Smooth muscle cell (in vitro differentiated cells): ENCODE measurements around the gene IGFL1. TPM values are rescaled to one million over a fixed set of nuclear protein-coding genes. Genes with fewer than 3 reads are reported as not detected.
"Not testable (repeated sequence)": the region's sequence is repeated elsewhere in the genome, so short reads cannot be mapped to it uniquely, and the experiment has no call there.

ENCODE experiments used
- DNase-seq: peaks from one replicate; lab custom pipeline; 2025; ENCODE audit not compliant: unreplicated experiment; lab: John Stamatoyannopoulos, UW
- H2AFZ ChIP-seq: fragments of 200-600 bp; sonication (generic); 2 replicates; pipeline ENCODE4 v1.6.0; 2016; ENCODE audit warnings: antibody characterized with exemption, low read depth, mild to moderate bottlenecking
- H3F3A ChIP-seq: fragments of 200-600 bp; sonication (generic); 2 replicates; pipeline ENCODE4 v1.6.0; 2017; ENCODE audit warnings: antibody characterized with exemption, low read depth
- H3K27ac ChIP-seq: fragments of 200-600 bp; sonication (generic); 2 replicates; pipeline ENCODE4 v1.5.1; 2016; ENCODE audit warnings: low read depth, mild to moderate bottlenecking
- H3K27me3 ChIP-seq: fragments of 200-600 bp; sonication (generic); 2 replicates; pipeline ENCODE4 v1.6.1; 2016; ENCODE audit warnings: low read depth, mild to moderate bottlenecking
- H3K36me3 ChIP-seq: fragments of 200-600 bp; sonication (generic); 2 replicates; pipeline ENCODE4 v1.5.1; 2016; ENCODE audit warnings: low read depth
- H3K4me1 ChIP-seq: fragments of 200-600 bp; sonication (generic); 2 replicates; pipeline ENCODE4 v1.5.1; 2016; ENCODE audit warnings: low read depth
- H3K4me2 ChIP-seq: fragments of 200-600 bp; sonication (generic); 2 replicates; pipeline ENCODE4 v1.6.0; 2016; ENCODE audit warnings: mild to moderate bottlenecking
- H3K4me3 ChIP-seq: fragments of 200-600 bp; sonication (generic); 2 replicates; pipeline ENCODE4 v1.5.1; 2016; ENCODE audit warnings: mild to moderate bottlenecking
- H3K79me2 ChIP-seq: fragments of 200-600 bp; sonication (generic); 2 replicates; pipeline ENCODE4 v1.6.0; 2016; ENCODE audit warnings: low read depth, mild to moderate bottlenecking
- H3K9ac ChIP-seq: fragments of 200-600 bp; sonication (generic); 2 replicates; pipeline ENCODE4 v1.6.0; 2016; ENCODE audit warnings: low read depth
- H3K9me3 ChIP-seq: fragments of 200-600 bp; sonication (generic); replicated peaks from 2 replicates; pipeline ENCODE4 v1.5.1; 2016; ENCODE audit warnings: low read depth
- H4K20me1 ChIP-seq: fragments of 200-600 bp; sonication (generic); 2 replicates; pipeline ENCODE4 v1.6.0; 2016; ENCODE audit warnings: low read depth
- WGBS: methylation state at CpG from one replicate; pipeline ENCODE4 v1.1.7; 2016; ENCODE audit warnings: low lambda C conversion rate; 5-methylcytosine and 5-hydroxymethylcytosine counted together
- polyA plus RNA-seq: library from polyadenylated mRNA; unstranded; fragments of >200 nt; fragmentation: Nextera tagmentation; extraction: Ambion mirVana; gene quantifications from 2 replicates; pipeline ENCODE4 v1.2.1, GENCODE V29; 2016
- total RNA-seq: library from RNA; depleted of rRNA; stranded (reverse); fragments of >200 nt; gene quantifications from 2 replicates; pipeline ENCODE4 v1.2.3, GENCODE V29; 2014
- TF ChIP-seq, protein P1 (sequence below): fragments of 200-600 bp; sonication (generic); IDR thresholded peaks from 2 replicates; pipeline ENCODE4 v1.5.1; 2017; ENCODE audit warnings: borderline replicate concordance, mild to moderate bottlenecking, antibody characterized with exemption; ENCODE audit not compliant: insufficient read depth, poor library complexity, severe bottlenecking

Gene IGFL1
- total and polyA plus RNA-seq, 2 experiments from 2014 or later = not detected

DNA sequence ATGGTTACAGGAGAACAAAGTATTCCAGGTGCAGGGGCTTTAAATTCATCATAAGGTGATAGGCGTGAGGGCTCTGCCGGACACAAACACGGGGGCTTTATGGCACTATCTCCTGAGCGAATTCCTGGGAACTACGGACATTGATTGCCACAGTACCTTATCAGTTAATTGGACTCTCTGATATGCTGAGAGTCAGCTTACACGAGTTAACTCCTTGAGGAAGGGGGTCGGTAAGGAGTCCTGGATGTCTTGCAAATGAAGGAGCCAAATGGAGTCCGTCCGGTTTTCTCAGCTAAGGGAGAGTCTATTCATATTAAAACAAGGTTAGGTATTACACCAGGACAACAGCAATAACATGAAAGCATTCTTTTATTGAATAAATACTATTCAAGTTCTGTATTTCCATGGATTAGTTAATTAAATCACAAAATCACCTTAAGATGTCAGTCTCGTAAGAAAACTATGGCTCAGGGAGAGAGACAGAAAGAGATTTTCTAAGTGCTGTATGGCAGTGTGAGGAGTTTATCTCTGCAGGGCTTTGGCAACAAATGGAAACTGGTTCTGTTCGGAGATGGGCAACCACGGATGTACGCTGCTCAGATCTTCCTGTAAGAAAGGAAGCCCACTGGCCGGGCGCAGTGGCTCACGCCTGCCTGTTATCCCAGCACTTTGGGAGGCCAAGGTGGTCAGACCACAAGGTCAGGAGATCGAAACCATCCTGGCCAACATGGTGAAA is 41.1 kb downstream of the IGFL1 start:
- no peaks in the 10 kb centered on the region for H3K9me3 ChIP-seq
- 48% methylated on average over 17 of the region's 17 CpGs for WGBS
- peaks cover 8% of the 10 kb centered on the region for H3K4me1 ChIP-seq
- no peaks in the 10 kb centered on the region for H4K20me1 ChIP-seq
- no peaks in the 10 kb centered on the region for H3K79me2 ChIP-seq
- no peak overlapping the region for H3K4me3 ChIP-seq
- H3F3A ChIP-seq = peaks cover 10% of the 10 kb centered on the region
- TF ChIP-seq, protein P1, sequence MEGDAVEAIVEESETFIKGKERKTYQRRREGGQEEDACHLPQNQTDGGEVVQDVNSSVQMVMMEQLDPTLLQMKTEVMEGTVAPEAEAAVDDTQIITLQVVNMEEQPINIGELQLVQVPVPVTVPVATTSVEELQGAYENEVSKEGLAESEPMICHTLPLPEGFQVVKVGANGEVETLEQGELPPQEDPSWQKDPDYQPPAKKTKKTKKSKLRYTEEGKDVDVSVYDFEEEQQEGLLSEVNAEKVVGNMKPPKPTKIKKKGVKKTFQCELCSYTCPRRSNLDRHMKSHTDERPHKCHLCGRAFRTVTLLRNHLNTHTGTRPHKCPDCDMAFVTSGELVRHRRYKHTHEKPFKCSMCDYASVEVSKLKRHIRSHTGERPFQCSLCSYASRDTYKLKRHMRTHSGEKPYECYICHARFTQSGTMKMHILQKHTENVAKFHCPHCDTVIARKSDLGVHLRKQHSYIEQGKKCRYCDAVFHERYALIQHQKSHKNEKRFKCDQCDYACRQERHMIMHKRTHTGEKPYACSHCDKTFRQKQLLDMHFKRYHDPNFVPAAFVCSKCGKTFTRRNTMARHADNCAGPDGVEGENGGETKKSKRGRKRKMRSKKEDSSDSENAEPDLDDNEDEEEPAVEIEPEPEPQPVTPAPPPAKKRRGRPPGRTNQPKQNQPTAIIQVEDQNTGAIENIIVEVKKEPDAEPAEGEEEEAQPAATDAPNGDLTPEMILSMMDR = no peak
- DNase-seq = no peak
- H3K27ac ChIP-seq = peak overlapping the region; percentile 99
- no peaks in the 10 kb centered on the region for H3K27me3 ChIP-seq
- H3K9ac ChIP-seq = peak overlapping the region; percentile 80
- no peak overlapping the region for H2AFZ ChIP-seq
- H3K4me2 ChIP-seq = peak overlapping the region; percentile 11
- no peaks in the 10 kb centered on the region for H3K36me3 ChIP-seq

DNA sequence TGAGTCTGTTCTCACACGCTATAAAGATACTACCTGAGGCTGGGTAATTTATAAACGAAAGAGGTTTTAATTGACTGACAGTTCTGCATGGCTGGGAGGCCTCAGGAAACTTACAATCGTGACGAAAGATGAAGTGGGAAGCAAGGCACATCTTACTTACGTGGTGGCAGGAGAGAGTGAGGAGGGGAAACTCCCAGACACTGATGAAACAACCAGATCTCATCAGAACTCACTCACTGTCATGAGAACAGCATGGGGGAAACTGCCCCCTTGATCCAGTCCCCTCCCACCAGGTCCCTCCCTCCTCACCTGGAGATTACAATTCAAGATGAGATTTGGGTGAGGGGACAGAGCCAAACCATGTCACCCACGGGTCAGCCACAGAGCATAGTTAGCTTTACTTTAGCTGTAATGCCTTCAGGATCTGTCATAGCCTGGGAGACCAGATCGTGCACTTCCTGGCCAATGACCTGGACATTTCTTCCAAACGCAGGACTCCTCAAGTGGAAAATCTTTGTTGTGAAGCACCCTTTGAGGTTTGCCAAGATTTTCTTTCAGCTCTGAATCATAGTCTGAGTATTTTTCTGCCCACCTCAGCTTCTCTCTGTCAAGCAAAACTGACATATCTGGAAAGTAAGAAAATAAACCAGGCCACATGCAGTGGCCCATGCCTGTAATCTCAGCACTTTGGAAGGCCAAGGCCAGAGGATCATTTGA is 42.1 kb downstream of the IGFL1 start:
- no peaks in the 10 kb centered on the region for H4K20me1 ChIP-seq
- no peaks in the 10 kb centered on the region for H3K79me2 ChIP-seq
- peak overlapping the region; percentile 40 for H3K4me2 ChIP-seq
- no peaks in the 10 kb centered on the region for H3K36me3 ChIP-seq
- TF ChIP-seq, protein P1 = no peak
- no peak overlapping the region for H3K4me3 ChIP-seq
- H2AFZ ChIP-seq = no peak overlapping the region
- peak overlapping the region; percentile 99 for H3K27ac ChIP-seq
- H3K9me3 ChIP-seq = no peaks in the 10 kb centered on the region
- peaks cover 8% of the 10 kb centered on the region for H3K4me1 ChIP-seq
- DNase-seq = no peak
- 24% methylated on average over 8 of the region's 8 CpGs for WGBS
- no peaks in the 10 kb centered on the region for H3K27me3 ChIP-seq
- peak overlapping the region; percentile 88 for H3K9ac ChIP-seq
- peaks cover 10% of the 10 kb centered on the region for H3F3A ChIP-seq

DNA sequence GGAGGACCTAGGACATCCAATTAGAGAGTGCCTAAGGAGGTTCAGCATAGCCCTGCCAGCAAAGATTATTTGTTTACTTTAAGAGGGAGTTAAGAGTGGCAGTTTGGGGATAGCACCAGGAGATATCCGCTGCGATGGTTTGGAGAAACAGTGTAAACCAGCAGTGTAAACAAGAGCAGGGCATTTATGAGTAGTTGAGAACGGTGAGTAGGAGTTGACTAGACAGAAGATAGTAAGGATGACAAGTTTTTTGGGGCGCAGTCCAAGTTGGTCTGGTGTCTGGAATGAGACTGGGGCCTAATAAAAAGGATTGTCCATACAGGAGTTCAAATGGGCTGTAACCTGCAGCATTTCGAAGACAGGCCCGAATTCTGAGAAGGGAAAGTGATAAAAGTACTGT is 44.4 kb downstream of the IGFL1 start:
- H3K4me3 ChIP-seq, H3K36me3 ChIP-seq, H2AFZ ChIP-seq, H3K27me3 ChIP-seq, H3K9ac ChIP-seq, H4K20me1 ChIP-seq, H3K4me1 ChIP-seq, H3F3A ChIP-seq, DNase-seq, H3K9me3 ChIP-seq, H3K79me2 ChIP-seq: not testable (repeated sequence)
- peak overlapping the region; percentile 99 for H3K27ac ChIP-seq
- WGBS = 59% methylated on average over 6 of the region's 6 CpGs
- H3K4me2 ChIP-seq = peak overlapping the region; percentile 32

DNA sequence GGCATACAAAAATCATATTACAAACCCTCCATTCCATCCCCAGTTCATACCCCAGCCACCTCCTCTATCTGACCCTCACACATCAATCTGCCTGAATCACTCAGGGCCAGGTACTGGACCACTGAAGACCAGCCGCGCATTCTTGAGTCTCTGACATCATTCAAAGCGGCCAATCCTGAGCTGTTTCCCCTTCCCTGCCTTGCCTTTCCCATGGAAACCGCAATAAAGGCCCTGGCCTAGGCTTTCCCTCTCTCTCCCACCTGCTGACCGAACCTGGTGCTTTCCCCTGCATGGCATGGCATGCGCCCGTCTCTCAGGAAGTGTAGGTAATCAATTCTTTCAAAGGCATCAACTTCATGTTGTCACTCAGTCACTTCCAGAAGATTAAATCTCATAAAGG is 49.6 kb downstream of the IGFL1 start:
- Histone ChIP-seq H3K9me3 (no peaks in the 10 kb centered on the region), H4K20me1 (no peaks in the 10 kb centered on the region), H3K4me3 (no peak overlapping the region), H3K27me3 (no peaks in the 10 kb centered on the region), H3K9ac (no peak overlapping the region), H3K79me2 (no peaks in the 10 kb centered on the region), H3K27ac (no peak overlapping the region), H3K4me2 (no peak overlapping the region), H3F3A (no peaks in the 10 kb centered on the region), H2AFZ (no peak overlapping the region), H3K4me1 (no peaks in the 10 kb centered on the region), H3K36me3 (no peaks in the 10 kb centered on the region)
- TF ChIP-seq, protein P1 = no peak
- 91% methylated on average over 7 of the region's 7 CpGs for WGBS
- no peak for DNase-seq

Other genes starting within 250 kb of the IGFL1 start
- 5.3 and 10.0 TPM in 2 replicates for gene CCDC61, start 234.3 kb upstream of the IGFL1 start, total RNA-seq
- gene CCDC61, start 234.3 kb upstream of the IGFL1 start, polyA plus RNA-seq = 7.0 and 8.3 TPM in 2 replicates
- not detected in 2 replicates for gene PGLYRP1, start 206.7 kb upstream of the IGFL1 start, total RNA-seq
- not detected in 2 replicates for gene PGLYRP1, start 206.7 kb upstream of the IGFL1 start, polyA plus RNA-seq
- gene IGFL4, start 188.7 kb upstream of the IGFL1 start, total RNA-seq = 0.45 and 0.85 TPM in 2 replicates
- 1.0 TPM in 1 of 2 replicates, not detected in the other for gene IGFL4, start 188.7 kb upstream of the IGFL1 start, polyA plus RNA-seq
- 10.2 and 26.7 TPM in 2 replicates for gene IGFL3, start 105.1 kb upstream of the IGFL1 start, total RNA-seq
- 5.9 and 8.8 TPM in 2 replicates for gene IGFL3, start 105.1 kb upstream of the IGFL1 start, polyA plus RNA-seq
- 126 and 145 TPM in 2 replicates for gene IGFL2, start 81.5 kb upstream of the IGFL1 start, total RNA-seq
- gene IGFL2, start 81.5 kb upstream of the IGFL1 start, polyA plus RNA-seq = 159 and 164 TPM in 2 replicates
- gene HIF3A, start 67.3 kb downstream of the IGFL1 start, total RNA-seq = 4.9 and 15.2 TPM in 2 replicates
- gene HIF3A, start 67.3 kb downstream of the IGFL1 start, polyA plus RNA-seq = 16.2 and 20.8 TPM in 2 replicates
- 34.5 and 44.9 TPM in 2 replicates for gene PPP5C, start 117.3 kb downstream of the IGFL1 start, total RNA-seq
- gene PPP5C, start 117.3 kb downstream of the IGFL1 start, polyA plus RNA-seq = 57.7 and 60.0 TPM in 2 replicates
- 17.9 and 19.4 TPM in 2 replicates for gene CCDC8, start 183.8 kb downstream of the IGFL1 start, total RNA-seq
- gene CCDC8, start 183.8 kb downstream of the IGFL1 start, polyA plus RNA-seq = 44.5 and 53.9 TPM in 2 replicates
- gene PNMA8C, start 199.2 kb downstream of the IGFL1 start, total RNA-seq = not detected in 2 replicates
- gene PNMA8C, start 199.2 kb downstream of the IGFL1 start, polyA plus RNA-seq = not detected in 2 replicates
- gene PNMA8A, start 241.8 kb downstream of the IGFL1 start, total RNA-seq = 6.5 and 16.4 TPM in 2 replicates
- 3.6 and 5.9 TPM in 2 replicates for gene PNMA8A, start 241.8 kb downstream of the IGFL1 start, polyA plus RNA-seq